GM21367 (cell line): ENCODE data around the gene NAIF1.
"Not testable (repeated sequence)": the region's sequence is repeated elsewhere in the genome, so short reads cannot be mapped to it uniquely, and the experiment has no call there.

Source experiments
- ATAC-seq: cut with Tn5 transposase; IDR thresholded peaks from one replicate; pipeline ENCODE4 v1.9.1; 2021; ENCODE audit not compliant: unreplicated experiment

Gene NAIF1

GRCh38 chr9:128088253-128088945 lies 21.3 kb upstream of the NAIF1 start:
- ATAC-seq = no peak

GRCh38 chr9:128087262-128087661 lies 20.1 kb upstream of the NAIF1 start:
- no peak for ATAC-seq

- no peak for ATAC-seq
Observed at GRCh38 chr9:128085943-128086342, 18.8 kb upstream of the NAIF1 start.

GRCh38 chr9:128084746-128085145 lies 17.6 kb upstream of the NAIF1 start:
- ATAC-seq = no peak

- no peak for ATAC-seq
Observed at GRCh38 chr9:128082151-128082550, 15.0 kb upstream of the NAIF1 start.

GRCh38 chr9:128081056-128081455 lies 13.9 kb upstream of the NAIF1 start:
- no peak for ATAC-seq

GRCh38 chr9:128080206-128080605 lies 13.1 kb upstream of the NAIF1 start:
- ATAC-seq = no peak

GRCh38 chr9:128078504-128079434 lies 11.6 kb upstream of the NAIF1 start:
- no peak for ATAC-seq

GRCh38 chr9:128077847-128078503 lies 10.9 kb upstream of the NAIF1 start:
- no peak for ATAC-seq

- ATAC-seq = no peak
Observed at GRCh38 chr9:128073253-128073886, 6.2 kb upstream of the NAIF1 start.

GRCh38 chr9:128072144-128073021 lies 5.3 kb upstream of the NAIF1 start:
- ATAC-seq = no peak

- ATAC-seq = not testable (repeated sequence)
Observed at GRCh38 chr9:128071475-128071874, 4.4 kb upstream of the NAIF1 start.

GRCh38 chr9:128070874-128071273 lies 3.8 kb upstream of the NAIF1 start:
- ATAC-seq = no peak

- ATAC-seq = peak; percentile 7
Observed at GRCh38 chr9:128068386-128069205, 1.5 kb upstream of the NAIF1 start.

GRCh38 chr9:128067645-128068385 lies 695 bp upstream of the NAIF1 start, which contains the start of gene SLC25A25:
Gene SLC25A25 (plus strand): TSS chr9:128068232. CDS start chr9:128068320, 88 bp downstream.
- peak; percentile 54 for ATAC-seq

- no peak for ATAC-seq
Observed at GRCh38 chr9:128065907-128066712, 1.0 kb downstream of the NAIF1 start.
